Esophagus muscularis mucosa (tissue), 4 donors: Measurements from ENCODE around the gene THEMIS.

ENCODE experiments used
- EP300 ChIP-seq: sonication (generic); formaldehyde crosslinking; IDR thresholded peaks from one replicate; pipeline ENCODE4 v1.6.1; 2017; ENCODE audit warnings: antibody characterized with exemption
- POLR2A ChIP-seq: fragments of 450-650 bp; IDR thresholded peaks from one replicate; pipeline ENCODE4 v1.6.1; 2017; ENCODE audit warnings: antibody characterized with exemption, moderate library complexity, mild to moderate bottlenecking, low read depth
- POLR2AphosphoS5 ChIP-seq, 2 donors: sonication (generic); formaldehyde crosslinking; IDR thresholded peaks; one replicate each; pipeline ENCODE4 v1.6.1; 2017; ENCODE audit warnings: antibody characterized with exemption in 2 of 2
- TF ChIP-seq, protein P1 (sequence below), 3 experiments: fragments of 200-600 bp in 2 of 3; fragments of 450-650 bp in 1 of 3; sonication (generic) in 2 of 3; IDR thresholded peaks; one replicate each; pipeline ENCODE4 v1.5.1; 2017 to 2019; ENCODE audit warnings: antibody characterized with exemption in 3 of 3, mild to moderate bottlenecking in 2 of 3, moderate library complexity in 1 of 3

DNA sequence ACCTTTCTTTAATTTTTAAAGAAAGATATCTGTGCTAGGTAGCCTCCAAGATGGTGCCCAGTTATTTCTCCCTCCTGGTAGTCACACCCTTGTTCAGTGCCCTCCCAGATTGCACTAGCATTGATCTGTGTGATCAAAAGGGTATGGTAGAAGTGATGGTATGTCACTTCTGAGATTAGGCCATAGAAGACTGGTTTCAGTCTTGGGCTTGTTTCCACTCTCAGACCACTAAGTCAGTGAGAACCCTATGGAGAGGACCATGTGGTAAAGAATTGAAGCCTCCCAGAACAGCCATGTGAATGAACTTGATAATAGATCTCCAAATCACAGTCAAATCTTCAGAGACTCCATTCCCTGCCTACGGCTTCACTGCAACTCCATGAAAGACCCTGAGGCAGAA is 57.3 kb downstream of the THEMIS start:
- TF ChIP-seq, protein P1, sequence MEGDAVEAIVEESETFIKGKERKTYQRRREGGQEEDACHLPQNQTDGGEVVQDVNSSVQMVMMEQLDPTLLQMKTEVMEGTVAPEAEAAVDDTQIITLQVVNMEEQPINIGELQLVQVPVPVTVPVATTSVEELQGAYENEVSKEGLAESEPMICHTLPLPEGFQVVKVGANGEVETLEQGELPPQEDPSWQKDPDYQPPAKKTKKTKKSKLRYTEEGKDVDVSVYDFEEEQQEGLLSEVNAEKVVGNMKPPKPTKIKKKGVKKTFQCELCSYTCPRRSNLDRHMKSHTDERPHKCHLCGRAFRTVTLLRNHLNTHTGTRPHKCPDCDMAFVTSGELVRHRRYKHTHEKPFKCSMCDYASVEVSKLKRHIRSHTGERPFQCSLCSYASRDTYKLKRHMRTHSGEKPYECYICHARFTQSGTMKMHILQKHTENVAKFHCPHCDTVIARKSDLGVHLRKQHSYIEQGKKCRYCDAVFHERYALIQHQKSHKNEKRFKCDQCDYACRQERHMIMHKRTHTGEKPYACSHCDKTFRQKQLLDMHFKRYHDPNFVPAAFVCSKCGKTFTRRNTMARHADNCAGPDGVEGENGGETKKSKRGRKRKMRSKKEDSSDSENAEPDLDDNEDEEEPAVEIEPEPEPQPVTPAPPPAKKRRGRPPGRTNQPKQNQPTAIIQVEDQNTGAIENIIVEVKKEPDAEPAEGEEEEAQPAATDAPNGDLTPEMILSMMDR (IDR thresholded peaks at IDR 0.05) = no peak
- no peak for TF ChIP-seq POLR2A
- no peak for TF ChIP-seq EP300
- TF ChIP-seq POLR2AphosphoS5 (IDR thresholded peaks at IDR 0.05) = no peak
